EL (cell line): ENCODE data around the gene KCNN3.
A peak's percentile ranks its signal among the peaks of the same experiment; 100 is the strongest.

Source experiments
- DNase-seq: peaks from one replicate; pipeline ENCODE4 v3.0.0-alpha.2; 2016

KCNN3 gene

DNA sequence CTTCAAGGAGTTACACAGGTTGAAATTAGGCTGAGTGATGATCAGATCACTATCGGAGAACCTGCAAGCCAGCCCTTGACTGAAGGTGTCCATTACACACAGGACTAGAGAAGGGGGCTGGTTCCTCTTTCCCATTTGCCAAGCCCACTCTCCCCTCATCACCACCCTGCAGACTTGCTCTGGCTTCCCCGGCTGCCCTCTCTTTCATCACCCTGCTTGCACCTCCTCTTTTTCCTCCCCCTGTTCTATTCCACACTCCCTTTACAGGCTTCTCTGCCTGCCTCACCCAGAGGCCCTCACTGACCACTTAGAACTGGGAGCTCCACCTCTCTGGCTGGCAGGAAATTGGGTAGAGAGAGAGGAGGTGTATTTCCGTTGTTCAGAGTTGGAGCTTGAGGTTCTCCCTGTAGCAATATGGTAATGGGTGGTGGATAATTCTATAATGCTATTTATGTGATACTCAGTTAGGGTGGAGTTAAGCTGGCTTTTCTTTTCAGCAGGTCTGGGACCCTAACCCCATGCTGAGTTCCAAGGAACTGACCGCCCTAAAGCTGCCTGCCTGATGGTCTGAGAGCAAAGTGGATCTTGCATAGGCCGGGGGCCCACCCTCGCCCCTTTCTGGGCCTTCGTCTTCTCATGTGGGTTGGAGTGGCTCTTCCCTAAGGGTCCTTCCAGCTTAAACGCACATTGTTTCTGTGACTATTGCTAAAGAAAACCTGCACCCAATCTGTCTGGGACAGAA is 150.3 kb downstream of the KCNN3 start:
- DNase-seq: no peak

DNA sequence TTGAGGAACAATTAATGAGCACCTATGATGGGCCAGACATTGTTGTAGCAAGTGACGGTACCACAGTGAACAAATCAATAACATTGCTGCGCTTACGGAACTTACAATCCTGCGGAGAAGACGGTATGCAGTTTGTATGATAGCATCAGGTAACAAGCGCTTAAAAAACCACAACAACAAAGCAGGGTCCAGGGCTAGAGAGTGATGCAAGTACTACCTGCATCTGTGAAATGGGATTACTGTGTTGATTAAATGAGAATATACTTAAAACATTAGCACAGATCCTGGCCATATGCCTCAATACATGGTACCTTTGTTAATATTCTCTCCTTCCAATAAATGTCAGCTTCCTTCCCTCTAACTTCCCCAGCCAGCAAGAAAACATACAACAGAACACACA is 151.5 kb downstream of the KCNN3 start:
- no peak for DNase-seq

DNA sequence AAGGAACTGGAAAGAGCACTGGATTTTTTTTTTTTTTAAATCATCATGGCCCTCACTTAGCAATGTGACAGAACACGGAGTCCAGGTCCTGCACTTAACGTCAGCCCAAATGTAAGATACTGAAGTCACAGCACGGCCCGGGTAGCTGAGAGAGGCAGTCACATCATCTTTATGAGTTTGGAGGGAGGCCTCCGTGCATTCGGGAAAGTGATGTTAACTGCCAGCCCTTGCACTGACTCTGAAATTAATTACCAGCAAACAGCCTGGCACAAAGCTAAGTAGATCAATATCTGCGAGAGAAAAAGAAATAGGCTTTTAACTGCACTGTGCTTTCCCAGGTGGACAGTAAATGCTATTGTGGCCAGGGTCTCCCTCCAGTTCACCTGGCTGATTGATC is 152.6 kb downstream of the KCNN3 start:
- no peak for DNase-seq

DNA sequence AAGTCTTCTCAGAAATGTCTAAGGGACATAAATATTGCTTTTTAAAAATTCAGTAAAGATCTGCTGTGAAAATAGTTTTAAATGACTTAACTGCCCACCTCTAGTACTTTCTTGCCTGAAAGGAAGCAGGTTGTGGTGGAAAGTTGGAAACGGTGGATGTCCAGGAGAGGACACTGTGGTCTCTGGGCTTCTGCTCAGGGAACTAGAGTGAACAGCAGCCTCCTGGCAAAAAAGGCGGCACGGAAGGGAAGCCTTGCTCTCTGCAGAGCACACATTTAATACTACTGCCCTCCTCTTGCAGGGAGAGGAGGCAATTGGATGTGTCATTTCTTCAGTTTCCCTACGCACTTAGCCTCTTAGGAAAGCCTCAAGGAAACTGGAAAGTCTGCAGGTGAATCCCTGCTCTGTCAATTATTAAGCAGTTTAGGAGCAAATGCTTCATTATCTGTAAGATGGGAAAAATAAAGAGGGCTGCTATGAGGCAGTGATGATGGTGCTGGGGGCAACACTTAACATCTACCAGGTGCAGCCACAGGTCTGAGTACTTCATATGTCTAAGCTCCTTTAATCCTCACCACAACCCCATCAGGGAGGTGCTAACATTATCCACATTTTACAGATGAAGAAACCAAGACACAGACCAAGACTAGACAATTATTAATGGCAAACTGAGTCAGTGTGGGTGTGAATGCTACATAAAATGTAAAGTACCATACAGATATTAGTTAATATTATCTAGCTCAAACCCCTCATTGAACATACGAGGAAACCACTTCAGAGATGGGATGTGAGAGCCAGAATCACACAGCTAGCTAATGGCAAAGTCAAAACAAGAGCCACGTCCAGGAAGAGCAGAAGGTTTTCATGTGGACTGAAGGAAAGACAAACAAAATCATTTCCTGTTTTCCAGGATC is 153.2 kb downstream of the KCNN3 start:
- DNase-seq: no peak

DNA sequence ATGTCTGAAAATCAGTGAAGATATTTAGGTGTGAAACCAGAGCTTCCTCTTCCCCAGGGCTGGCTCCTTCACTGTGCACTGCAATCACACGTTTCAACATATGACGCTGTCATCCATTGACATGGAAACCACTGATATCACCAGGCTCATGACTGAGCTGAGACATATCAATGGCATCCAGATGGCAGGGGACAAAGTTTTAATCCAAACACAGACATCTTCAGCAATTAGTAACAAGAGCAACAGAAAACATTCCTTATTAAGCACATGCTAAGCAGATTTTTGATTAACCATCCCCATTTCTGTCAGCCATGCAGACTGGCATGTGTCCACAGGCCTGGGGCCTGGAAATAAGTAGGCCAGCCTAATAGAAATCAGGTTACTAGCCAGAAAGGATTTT is 154.1 kb downstream of the KCNN3 start:
- peak; percentile 16 for DNase-seq

DNA sequence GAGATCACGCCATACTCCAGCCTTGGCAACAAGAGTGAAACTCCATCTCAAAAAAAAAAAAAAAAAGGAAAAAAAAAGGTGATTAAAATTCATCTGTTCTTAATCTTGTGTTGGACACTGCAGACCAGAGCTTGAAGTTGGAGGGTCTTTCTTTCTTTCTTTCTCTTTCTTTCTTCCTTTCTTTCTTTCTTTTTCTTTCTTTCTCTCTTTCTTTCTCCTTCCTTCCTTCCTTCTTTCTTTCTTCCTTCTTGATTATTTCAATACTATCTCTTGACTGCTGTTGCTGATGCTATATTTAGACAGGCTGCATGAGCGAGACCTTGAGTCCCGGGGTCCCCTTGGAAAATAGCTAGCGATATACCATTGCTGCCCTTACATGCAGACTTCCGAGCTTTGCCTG is 154.7 kb downstream of the KCNN3 start:
- no peak for DNase-seq

DNA sequence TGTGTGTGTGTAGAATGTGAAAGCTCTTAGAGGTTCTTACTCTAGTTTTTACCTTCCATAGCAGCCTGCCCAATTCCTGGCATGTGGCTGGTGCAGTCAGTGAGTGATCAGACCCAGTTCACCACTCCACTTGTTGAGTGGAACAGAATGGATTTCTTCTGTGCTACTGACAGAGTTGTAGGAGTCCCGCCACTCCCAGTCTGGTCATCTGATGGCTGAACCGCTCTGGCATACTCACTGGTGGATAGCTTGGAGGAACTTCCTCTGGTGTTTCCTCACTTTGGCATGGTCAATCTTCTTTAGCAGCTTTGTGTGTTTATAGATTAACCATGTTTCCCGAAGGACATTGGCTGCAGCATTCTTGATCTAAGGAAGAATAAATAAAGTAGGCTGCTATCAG is 155.4 kb downstream of the KCNN3 start:
- peak; percentile 45 for DNase-seq

DNA sequence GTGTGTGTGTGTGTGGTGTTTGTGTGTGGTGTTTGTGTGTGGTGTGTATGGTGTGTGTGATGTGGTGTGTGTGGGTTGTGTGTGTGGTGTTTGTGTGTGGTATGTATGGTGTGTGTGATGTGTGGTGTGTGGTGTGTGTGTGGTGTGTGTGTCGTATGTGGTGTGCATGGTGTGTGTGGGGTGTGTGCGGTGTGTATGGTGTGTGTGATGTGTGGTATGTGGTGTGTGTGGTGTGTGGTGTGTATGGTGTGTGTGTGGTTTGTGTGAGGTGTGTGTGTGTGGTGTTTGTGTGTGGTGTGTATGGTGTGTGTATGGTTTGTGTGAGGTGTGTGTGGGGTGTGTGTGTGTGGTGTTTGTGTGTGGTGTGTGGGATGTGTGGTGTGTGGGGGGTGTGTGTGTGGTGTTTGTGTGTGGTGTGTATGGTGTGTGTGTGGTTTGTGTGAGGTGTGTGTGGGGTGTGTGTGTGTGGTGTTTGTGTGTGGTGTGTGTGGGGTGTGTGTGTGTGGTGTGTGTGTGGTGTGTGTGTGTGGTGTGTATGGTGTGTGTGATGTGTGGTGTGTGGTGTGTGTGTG is 155.9 kb downstream of the KCNN3 start:
- no peak for DNase-seq

DNA sequence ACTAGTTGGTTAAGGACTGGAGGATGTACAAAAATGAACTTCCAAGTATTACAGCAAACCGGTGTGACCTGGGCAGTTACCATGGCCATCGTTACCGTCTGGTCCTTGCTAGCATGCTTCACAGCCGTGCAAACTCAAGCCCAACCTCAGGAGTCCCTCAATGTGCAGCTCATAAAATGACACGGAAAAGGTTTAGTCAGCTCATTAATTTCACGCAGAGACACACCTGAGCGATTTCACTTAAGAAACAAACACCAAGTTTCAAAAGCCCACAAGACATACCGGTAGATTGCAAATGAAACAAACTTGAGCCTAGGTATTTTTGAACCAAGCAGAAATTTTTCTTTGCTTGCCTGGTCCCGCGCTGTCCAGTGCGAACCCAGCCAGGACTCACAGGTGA is 157.1 kb downstream of the KCNN3 start:
- no peak for DNase-seq

DNA sequence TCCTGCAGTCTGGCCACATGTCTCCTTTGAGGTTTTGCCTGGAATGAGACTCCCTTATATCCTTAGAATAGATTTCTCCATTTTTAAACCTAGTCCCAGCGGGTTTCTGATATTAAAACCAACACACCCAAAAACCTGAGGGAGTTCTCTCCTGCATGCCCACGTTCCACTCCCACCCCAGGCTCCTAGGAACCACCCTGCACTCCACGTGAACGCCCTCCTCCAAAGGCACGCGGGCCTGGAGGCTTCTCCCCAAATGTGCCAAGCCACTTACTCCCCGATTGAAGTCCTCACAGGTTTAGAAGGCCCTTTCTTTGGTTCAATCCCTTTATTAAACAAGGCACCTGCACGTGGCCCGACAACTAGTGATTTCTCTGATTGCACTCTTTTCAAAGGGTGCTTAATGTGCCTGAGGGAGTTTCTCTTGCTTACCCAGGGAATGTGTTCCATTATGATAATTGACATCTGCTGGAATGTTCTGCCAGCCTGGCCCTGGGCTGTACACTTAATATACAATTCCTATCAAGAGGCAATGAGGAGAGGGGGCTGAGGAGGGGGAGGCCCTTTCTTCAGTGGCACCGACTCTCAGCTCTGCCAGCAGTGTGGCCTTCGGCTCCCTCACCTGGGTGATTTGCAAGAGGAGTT is 157.8 kb downstream of the KCNN3 start:
- no peak for DNase-seq

DNA sequence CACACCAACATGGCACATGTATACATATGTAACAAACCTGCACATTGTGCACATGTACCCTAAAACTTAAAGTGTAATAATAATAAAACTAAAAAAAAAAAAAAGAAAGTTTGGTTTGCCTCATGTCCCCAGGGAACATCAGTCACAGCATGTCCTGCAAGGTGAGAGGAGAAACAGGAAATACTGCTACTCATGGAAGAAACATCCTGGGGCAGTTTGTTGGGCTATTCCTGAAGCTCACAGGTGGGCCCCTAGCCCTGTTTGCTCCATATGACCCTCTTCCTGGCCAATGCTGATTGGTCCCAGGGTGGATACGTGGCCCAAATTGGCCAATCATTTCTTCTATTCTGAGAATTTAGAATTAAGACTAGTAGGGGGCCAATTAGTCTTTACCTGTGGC is 158.7 kb downstream of the KCNN3 start:
- no peak for DNase-seq

DNA sequence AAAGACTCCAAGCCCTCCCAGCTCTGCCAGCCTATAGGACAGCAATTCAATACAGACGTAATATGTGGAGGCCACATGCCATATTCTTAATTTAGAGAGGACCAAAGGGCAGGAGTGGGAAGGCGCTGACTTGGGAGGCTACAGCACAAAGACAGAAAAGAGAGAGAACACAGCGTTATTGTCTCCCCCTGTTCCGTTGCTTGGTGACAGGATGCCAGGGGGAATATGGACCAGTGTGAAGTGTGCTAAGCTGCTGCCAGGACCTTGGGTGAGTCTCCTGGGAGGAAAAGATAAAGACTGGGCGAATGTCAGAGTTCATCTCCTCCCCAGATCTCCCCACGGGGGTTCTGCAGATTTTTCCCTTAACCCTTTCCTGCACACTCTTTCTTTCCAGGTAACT is 160.0 kb downstream of the KCNN3 start:
- no peak for DNase-seq

DNA sequence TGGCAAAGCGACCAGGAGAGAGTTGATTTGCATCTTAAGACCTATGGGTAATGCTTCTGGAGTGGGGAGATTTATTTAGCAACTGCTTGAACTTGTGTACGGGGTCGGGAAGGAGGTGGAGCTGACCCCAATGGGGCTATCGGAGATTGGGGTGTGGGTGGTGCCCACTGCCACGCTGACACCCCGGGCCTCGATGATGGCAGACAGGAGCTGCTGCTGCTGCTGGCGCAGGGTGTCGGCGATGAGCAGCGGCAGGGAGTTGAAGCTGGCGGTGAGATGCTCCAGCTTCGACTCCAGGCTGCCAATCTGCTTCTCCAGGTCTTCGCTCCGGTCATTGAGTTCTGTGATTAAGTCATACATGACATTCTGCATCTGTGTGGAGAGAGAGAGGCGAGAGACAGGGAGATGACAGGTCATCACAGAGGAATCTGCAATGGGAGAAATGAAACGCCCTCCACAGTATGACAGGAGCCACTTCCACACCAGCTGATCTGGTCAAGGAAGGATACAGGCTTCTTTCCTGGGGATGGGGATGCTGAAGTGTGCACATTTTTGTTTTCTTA is 162.1 kb downstream of the KCNN3 start:
- DNase-seq: no peak

DNA sequence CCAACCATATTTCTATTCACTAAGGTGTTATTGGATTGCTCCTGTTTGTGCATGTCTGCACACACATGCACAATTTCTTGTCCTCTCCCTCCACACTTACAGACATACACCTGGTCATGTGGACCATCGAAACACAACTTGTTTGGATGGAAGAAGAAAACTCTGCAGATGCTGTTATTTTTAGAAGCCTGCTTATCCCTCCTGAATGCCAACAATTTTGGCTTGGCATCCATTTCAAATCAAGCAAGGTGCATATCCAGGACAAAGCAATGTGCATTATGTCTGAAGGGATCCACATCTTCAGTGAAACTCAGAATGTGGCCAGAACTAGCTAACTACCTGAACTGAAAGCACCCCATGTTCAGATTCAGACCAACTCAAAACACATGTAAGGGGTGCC is 163.2 kb downstream of the KCNN3 start:
- no peak for DNase-seq

DNA sequence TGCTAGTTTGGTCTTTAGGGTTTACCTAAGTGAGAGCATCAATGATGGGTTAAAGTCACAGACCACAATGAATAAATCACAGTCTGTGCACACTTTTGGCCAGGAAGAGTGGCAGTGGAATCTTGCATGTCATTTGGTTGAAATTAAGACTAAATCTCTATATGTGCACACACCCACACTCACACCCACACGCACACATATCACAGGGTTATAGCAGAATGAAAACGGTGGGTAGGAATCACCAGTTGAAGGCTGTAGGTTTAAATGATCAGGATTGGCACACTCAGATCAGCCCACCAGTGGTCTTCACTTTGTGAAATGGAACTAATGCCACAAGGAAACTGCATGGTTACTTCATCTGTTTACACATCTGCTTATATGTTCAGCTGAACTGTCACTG is 164.5 kb downstream of the KCNN3 start:
- no peak for DNase-seq

DNA sequence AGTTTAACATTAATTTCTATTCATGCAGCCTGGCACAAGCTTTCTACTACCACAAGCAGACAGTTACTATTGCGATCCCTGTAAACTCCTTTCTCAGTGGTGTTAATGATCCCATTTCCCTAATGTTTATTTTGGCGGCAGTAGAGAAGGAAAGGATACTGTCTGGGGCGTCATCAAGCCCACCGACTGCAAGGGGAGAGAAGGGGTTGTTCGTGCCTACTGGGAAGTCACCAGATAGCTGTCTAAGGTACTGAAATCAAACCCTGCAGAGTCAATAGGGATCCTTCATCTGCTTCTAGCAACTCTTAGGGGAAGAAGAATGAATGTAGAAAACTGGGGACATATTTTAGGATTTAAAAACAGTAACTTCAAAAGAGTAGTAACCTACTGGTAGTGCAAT is 166.9 kb downstream of the KCNN3 start:
- DNase-seq: no peak

DNA sequence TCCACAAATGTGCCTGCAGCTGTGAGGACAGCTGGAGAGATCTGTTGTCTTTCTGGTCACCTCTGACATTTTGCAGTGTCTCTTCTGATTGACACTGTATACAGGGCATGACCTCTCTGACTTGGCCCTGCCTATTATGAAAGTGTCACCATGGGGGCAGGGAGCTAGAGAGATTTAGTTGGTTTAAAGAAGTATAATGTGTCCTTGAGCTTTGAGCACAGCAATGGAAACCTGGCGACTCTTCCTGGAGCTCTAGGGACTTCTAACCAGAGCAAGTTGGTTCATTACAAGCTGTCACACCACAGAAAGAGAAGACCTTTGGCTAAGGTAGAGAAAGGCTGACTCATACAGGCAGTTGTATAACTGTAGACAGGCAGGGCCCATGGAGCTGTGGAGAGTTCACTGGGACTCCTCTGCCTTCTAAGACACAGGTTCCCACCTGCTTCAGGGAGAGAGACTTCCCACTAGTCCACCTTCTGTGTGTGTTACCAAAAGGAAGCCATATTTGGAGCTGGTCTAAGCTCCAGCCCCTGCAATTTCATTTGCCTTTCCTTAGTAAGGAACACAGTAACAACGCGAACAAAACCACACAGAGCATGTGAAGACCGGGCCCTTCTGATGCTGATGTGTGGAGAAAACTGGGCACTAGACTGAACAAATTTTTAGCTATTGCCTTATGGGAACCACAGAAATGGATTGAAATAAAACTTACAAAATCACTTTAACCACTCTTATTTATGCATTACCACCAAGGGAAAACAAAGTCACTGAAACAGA is 171.6 kb downstream of the KCNN3 start:
- no peak for DNase-seq

DNA sequence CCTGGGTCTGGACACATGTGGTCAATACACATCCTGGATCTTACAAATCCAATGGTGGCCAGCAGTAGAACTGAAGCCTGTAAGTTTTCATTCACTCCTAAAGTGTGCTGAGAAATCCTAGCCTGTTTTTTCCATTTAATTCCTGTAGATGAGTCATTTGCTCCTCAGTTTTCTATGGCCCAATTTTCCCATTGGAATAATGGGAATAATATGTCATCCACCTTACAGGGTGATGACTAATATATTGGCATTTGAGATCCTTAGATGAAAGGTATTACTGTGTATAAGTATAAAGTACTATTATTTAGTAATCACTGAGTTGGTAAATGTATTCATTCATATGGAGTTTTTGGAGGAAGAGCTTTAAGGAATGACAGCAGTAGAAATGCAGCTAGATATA is 172.4 kb downstream of the KCNN3 start:
- DNase-seq: no peak

DNA sequence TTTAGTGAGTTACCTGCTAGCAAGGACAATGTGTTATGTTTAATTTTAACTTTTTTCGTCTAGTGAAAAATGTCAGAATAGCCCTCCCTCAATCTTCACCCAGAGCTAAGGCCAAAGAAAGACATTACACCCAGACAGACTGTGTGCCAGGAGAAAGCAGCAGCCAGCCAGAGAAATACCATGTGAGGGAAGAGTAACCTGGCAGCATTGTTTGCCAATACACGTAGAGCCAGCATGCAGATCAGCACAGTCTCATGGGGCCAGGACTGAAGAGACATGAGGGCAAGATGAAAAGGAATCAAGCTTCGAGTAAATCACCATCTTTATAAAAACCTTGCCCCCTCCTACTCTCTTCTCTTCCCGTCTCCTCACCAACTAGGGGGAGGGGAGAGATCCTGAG is 173.6 kb downstream of the KCNN3 start:
- no peak for DNase-seq

DNA sequence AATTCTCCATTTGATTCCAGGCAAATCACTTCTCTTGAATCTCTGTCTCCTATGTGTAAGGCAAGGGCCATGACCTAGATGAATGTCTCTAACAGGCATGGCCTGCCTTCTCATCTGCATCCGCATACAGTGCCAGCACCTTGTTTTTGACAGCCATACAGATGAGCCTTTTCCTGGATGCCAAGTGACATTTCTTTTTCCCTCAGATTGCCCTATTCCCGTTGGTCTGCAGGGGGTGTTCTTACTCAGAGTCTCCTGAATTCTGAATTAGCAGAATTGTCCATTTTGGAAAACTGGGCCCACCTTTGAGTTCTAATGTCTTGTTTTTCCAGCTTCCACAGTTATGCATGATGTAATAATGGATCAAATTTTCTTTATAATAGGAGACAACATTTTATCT is 174.1 kb downstream of the KCNN3 start:
- DNase-seq: no peak

DNA sequence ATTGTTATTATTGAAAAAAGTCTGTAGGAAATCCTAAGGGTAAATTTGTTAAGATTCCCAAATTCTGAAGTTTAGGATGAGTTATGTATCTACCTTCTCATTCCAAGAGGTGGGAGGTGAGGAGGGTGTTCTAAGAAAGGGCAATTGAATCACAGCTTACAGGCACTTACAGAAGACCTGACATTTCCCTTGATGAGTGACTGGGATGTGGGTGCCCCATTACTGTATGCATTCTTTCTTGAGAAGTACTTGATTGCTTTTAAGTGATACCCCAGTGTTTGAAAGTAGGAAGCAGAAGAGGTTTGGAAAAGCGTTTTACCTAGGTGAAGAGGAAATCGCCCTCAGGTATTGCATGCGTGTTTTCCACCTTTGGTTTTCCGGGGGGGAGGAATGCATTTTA is 175.1 kb downstream of the KCNN3 start:
- DNase-seq: no peak

DNA sequence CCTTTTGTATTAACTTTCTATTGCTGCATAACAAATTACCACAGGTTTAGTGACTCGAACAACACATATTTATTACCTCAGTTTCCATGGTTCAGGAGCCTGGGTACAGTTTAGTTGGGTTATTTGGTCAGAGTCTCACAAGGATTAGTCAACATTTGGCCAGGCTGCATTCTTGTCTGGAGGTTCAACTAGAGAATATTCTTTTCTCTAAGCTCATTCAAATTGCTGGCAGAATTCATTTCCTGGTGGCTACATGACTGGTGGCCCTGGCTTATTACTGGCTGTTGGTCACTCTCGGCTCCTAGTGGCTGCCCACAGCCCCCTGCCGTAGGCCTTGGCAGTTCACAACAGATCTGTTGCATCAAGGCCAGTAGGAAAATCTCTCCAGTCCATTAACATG is 181.0 kb downstream of the KCNN3 start:
- DNase-seq: no peak
